Ishikawa (cell line): ENCODE results near the gene MORC2.

ENCODE experiments used
- CEBPB ChIP-seq: IDR thresholded peaks from 2 replicates; pipeline ENCODE4 v1.6.1; 2012
- CREB1 ChIP-seq: IDR thresholded peaks from 2 replicates; pipeline ENCODE4 v1.6.1; 2012; ENCODE audit warnings: low read depth
- EGR1 ChIP-seq: IDR thresholded peaks from 2 replicates; pipeline ENCODE4 v1.6.1; 2012
- EP300 ChIP-seq: IDR thresholded peaks from 2 replicates; pipeline ENCODE4 v1.6.1; 2012; ENCODE audit warnings: borderline replicate concordance
- MAX ChIP-seq: IDR thresholded peaks from 2 replicates; pipeline ENCODE4 v1.6.1; 2012
- REST ChIP-seq: IDR thresholded peaks from 2 replicates; pipeline ENCODE4 v1.6.1; 2012; ENCODE audit warnings: low read depth, mild to moderate bottlenecking
- TCF12 ChIP-seq: IDR thresholded peaks from 2 replicates; pipeline ENCODE4 v1.6.1; 2012; ENCODE audit warnings: low read depth
- TEAD4 ChIP-seq: IDR thresholded peaks from 2 replicates; pipeline ENCODE4 v1.6.1; 2012

GRCh38 chr22:30918761-30919160 lies 49.8 kb downstream of the MORC2 start:
- TF ChIP-seq EGR1 (no peak), EP300 (no peak), CREB1 (no peak), TCF12 (no peak), CEBPB (no peak), REST (no peak), TEAD4 (no peak), MAX (no peak)
